Measurements from ENCODE around the gene CIITA.
"Not testable (repeated sequence)": the region's sequence is repeated elsewhere in the genome, so short reads cannot be mapped to it uniquely, and the experiment has no call there.

CIITA gene

DNA sequence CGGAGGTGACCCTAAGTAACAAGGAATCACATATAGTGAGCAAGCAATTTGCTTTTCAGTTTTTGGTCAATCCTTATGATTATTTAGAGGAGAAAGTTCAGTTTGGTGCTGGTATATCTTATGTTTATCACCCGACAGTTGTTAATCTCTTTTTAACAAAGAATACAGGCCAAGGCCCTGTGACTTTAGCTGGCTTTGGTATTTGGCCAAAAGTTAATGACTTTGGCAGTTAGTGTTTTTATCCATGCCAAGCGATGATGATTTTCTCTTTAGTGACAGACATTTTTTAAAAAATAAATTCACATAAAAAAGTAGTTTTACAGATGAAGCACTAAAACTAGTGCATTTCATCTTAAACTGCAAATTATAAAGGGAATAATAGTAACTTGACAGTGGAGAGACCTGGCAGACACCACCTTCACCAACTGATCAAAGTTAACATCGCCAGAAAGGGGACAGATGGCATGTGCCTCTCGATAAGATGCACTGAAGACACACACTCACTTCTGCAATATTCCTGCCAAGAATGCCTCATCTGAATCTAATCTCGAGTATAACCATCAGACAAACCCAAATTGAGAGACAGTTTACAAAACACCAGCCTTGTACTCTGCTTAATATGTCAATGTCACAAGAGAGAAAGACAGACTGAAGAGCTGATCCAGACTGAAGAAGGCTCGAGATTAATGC is 58.4 kb downstream of the CIITA start:
- no peak for DNase-seq (ENCODE audit: low read depth in 3 of 3, low spot score in 1 of 3)

DNA sequence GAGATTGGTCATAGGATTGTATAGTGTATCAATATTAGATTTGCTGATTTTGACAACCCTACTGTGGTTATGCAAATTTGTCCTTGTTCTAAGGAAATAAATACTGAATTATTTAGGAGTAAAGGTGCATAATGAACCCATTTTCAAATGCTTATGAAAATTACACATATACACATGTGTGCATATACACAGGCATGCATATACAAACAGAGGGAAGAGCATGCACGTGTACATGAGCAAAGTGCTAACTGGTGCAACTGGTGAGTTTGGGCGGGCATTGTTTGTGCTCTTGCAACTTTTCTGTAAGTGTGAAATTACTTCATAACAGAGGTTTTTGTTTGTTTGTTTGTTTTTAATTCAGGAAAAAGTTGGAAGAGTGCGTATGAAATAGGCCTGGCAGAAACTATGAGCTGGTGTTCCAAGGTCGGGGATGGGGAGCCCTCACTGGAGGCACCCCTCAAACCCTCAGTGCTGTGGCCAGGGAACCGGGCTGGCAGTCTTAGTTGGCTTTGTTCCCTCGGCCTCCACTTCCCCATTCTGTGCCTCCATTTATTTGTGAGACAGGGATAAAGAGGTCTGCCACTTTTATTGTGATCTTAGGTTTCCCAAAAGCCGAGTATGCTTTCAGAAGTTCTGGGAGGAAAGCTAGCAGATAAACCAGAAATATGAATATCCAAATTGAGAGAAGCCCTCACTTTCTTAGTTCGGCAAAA is 59.4 kb downstream of the CIITA start:
- no peak for DNase-seq (ENCODE audit: low read depth in 3 of 3, low spot score in 1 of 3)

DNA sequence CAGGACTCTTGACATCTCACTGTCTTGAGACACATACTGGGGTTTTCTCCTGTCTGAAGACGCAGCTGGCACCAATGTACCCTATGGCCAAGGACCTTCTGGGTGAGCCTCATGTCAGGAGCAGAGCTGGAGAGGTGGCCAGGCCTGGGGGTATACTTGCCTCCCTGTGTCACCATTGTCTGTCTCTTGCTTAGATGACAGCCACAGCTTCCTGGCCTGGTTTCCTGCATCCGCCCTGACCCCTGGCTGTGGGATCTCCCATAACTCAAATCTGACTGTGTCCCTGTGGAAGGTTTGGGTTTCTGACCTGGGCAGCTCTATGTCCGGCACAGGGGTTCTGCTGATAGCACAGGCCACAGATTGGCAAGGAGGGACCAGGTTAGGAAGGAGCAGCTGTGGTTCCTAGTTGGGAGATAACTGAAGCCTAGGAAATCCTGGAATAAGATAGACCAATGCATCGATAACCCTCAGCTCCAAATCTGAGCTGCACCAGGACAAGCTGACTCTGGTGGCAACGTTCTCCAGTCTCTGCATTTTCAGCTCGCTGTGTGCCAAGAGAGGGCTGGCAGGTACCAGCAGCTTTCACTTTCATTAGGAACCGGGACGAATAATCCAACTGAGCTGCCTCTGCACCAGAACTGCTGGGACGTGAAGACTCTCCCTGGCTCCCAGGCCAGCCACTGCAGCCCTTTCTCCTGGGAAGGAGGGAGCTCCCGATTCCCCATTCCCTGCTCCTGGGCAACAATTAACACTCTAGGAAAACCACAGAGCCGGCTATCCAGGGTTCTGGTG is 60.3 kb downstream of the CIITA start:
- DNase-seq (ENCODE audit: low read depth in 3 of 3, low spot score in 1 of 3), result no peak

DNA sequence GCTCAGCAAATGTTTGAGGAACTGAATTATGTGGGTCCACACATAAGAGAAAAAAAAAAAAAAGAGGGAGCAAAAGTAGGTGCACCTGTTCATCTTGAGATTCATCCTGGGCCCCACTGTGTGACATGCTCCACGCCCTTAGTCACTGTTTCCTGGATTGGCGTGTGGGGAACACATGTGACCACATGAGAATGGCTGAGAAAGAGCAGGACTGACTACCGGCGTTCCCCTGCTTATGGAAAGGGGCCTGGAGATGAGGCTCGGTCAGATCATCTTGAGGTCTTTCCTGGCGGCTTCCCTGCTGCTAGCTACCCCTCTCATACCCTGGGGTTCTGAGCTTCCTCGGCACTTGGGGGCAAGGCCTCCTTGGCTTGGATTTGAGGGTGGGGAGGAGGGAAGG is 61.3 kb downstream of the CIITA start:
- DNase-seq (ENCODE audit: low read depth in 3 of 3, low spot score in 1 of 3), result no peak

DNA sequence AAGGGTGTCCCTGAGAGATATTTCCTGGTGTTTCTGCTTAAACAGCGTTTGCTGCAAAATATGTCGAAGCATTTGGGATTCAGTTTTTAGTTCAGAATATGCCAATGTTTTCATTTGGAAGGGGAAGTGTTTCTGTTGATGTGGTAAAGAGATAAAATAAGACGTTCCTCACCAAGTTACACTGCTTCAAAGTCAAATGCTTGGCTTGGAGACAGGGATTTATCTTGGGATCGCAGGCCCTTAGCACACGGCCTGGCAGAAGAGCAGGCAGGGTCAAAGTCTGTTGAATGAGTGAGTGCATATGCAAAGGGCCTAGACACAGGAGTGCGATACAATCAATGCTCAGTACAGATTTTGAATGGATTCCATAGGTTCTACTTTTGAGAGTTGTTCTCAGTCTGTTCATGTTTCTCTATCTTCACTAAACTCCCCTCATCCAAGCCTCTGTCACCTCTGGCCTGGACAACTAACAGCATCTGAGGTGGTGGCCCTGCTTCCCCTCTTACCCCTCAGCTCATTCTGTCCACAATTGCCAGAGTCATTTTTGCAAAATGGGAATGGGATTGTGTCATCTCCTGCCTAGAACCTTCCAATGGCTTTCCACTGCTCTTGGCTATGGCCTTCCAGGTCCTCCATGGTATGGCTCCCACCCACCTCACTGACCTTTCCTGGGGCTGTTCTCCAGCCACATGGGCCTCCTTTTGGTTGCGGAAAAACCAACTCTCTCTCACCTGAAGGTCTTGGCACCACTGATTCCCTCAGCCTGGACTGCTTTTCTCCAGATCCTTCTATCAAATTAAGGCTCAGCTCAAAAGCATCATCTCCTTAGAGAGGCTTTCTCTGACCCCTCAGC is 62.0 kb downstream of the CIITA start:
- no peak for DNase-seq (ENCODE audit: low read depth in 3 of 3, low spot score in 1 of 3)

DNA sequence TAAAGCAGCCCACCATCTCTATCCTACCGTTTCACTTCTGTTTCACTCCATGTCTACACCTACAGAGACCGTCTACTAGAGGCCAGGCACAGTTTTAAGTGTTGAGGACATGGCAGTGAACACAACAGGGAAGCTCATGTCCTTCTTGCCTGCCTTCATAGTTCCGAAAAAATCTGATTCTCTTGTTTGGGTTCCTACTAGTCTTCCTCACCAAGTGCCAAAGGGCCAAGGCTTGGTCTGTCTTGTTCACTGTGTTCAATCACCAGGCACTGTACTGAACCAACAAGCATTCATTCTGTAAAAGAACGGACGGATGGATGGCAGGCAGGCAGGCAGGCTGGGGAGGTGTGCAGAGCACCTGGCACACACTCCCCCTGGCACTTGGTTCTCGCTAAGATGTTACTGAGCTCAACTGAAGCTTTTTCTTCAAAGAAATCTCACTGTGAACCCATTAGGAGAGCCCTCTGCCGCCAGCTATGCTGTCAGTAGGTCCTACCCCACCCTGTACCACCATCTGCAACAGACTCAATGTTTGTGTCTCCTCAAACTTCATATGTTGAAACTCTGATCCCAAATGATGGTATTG is 62.7 kb downstream of the CIITA start:
- DNase-seq (ENCODE audit: low read depth in 3 of 3, low spot score in 1 of 3), result no peak

DNA sequence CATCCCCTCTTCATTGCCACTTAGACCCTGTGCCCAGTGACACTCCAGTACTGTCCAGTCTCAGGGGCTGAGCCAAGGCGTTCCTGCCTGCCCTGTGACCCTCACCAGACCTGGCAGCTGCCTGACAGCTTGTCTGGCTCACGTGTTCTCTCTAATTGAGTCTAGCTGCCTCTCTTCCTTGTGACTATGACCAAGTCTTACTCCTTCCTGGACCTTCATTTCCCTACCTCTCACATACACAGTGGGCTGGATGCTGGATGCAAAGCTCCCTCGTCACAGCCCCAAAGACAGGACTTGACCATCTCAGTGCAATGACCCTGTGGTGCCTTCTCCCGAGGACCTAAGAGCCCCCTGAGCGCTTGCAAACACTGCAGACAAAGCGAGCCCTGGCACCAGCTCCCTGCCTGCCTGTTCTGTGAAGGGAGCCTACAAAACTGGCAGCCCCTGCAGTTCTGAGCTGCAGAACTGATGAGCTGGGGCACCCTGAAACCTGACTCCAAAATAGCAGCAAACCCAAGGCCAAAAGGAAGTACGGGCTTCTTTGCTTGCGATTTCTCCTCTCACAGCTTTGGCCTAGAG is 63.6 kb downstream of the CIITA start:
- DNase-seq (ENCODE audit: low read depth in 3 of 3, low spot score in 1 of 3), result no peak

DNA sequence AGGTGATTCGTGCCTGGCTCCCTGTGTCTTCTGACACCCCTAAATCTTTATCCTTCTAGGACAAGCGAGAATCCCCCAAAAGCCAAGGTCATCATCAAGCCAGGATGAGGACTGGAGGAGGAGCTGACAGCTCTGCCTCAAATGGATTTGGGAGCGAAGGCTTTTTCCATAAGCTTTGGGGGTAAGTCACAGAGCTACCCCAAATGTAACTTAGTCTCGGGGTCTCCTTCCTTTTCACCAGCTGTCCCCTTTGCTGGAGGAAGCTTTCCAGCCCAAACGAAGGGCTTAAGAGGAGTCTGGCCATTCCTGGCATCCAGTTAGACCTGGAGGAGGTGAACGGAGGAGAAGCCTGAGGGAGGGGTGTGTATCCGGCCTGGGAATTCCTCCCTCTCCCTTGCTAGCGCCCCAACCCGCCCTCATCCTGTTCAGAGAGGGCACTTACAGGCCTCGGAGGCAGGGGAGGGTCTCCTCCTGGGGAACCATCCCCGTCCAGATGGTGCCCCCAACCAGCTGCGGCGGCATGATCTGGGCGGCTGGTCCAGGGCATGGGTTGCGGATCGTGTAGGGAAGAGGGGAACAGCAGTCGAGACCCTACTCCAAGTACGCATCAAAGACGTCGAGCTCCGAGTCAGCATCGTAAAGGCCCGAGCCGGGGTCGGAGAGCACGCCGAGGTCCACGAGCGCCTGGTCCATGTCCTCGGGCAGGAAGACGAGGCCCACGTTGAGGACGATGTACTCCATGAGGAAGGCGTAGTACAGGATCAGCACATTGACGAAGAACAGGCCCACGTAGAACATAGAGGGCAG is 64.3 kb downstream of the CIITA start:
- no peak for DNase-seq (ENCODE audit: low read depth in 3 of 3, low spot score in 1 of 3)

DNA sequence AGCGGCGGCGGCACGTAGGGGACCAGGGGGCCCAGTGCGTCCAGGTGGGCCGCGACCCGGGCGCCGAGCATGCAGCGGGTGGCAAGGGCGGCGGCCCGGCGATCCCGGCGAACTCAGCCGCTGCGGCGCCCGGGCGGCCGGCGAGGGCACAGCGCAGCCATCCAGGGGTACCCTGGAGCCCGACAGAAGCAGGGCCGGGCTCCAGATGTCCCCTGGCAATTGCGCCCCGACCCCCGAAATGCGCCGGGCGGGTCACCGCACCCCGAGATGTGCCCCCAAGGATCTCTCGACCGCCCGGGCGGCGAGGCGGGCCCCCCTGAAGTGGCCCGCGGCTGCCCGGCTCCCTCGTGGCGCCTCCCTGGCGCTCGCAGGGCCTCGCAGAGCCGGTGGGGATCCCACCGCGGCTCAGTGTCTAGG is 64.9 kb downstream of the CIITA start:
- DNase-seq (ENCODE audit: low read depth in 3 of 3, low spot score in 1 of 3), result not testable (repeated sequence)

DNA sequence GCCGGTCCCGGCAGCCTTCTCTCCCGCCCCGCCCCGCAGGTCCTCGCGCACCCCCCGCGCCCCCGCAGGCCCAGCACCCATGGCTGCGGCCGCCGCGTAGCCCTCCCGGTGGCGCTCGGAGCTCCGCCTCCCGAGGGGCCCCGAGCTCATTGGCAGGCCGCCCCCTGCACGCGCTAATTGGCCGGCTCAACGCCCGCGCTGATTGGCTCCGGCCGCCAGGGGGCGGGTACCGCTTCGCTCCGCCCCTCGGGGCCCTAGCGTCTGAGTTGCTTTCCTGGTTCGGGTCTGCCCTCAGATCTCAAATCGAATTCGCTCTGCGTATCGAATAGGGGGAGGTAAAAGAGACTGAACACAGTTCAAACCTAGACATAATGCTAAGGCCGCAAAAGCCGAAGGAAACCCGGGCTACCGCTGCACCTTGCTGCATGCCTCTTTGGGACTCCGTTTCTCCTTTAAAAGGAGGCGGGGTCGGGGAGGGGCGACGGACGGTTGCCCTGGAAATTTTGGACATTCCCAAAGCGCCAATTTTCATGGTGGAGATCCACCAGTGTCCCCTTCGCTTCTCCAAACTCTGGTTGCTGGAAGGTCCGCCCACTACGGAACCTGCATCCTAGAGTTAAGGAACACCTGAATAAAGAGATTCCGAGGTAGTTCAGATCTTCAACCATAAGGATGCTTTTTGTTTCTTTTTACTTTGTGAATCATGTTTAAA is 65.5 kb downstream of the CIITA start, which contains the start of gene DEXI:
Gene DEXI, minus strand, starts transcription at position 117 of the 712 bp plus-strand sequence. CDS start 463 bp downstream, outside the sequence.
- DNase-seq (ENCODE audit: low read depth in 3 of 3, low spot score in 1 of 3), result peak; percentile 83 to 94 (median 92)

DNA sequence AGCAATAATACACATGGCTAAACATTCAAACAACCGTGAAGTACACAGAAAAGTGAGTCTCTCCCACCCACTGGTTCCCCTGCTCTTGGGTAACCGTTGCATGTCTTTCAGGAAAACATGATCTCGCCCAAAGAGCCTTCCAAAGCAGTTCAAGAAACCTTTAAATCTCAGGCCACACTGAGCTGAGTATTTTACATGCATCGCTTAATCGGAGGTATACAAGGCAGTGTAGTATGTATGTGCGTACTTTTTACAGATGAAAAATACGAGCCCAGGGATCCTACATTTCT is 66.0 kb downstream of the CIITA start:
- DNase-seq (ENCODE audit: low read depth in 3 of 3, low spot score in 1 of 3), result no peak

DNA sequence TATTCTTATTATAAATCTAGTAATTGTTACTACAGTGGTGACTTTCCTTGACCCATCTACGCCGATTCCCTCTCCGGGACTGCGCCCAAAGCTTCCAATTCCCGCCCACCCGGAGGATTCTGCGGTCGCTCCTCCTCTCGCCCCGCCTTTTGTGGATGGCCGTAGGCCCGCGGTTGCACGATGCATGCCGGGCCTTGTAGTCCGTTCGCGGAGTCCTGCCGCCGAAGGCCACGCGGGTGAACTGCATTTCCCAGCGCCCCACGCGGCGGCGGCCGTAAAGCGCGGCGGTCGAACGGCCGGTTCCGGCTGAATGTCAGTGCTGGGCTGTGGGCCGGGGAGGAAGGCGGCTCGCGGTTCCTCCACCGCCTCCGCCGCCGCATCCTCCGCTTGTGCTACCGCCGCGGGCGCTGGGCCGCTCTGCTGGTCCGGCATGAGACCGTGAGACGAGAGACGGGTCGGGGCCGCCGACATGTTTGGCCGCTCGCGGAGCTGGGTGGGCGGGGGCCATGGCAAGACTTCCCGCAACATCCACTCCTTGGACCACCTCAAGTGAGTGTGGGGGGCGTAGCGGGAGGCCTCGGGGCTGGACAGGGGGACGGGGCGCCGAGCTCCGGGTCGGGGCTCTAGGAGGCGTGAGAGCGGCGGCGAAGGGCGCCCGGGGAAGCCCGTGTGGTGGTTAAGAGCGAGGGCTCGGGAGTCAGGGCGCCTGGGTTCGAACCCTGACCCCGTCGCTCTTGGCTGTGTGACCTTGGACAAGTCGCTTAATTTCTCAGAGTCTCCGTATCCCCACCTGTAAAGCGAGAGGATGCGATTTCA is 67.5 kb downstream of the CIITA start, which contains the start of gene CLEC16A:
Gene CLEC16A, plus strand, starts transcription at position 316 of the 816 bp plus-strand sequence. Its CDS starts 154 bp downstream, at position 470.
- peak; percentile 83 to 93 (median 88) for DNase-seq (ENCODE audit: low read depth in 3 of 3, low spot score in 1 of 3)

DNA sequence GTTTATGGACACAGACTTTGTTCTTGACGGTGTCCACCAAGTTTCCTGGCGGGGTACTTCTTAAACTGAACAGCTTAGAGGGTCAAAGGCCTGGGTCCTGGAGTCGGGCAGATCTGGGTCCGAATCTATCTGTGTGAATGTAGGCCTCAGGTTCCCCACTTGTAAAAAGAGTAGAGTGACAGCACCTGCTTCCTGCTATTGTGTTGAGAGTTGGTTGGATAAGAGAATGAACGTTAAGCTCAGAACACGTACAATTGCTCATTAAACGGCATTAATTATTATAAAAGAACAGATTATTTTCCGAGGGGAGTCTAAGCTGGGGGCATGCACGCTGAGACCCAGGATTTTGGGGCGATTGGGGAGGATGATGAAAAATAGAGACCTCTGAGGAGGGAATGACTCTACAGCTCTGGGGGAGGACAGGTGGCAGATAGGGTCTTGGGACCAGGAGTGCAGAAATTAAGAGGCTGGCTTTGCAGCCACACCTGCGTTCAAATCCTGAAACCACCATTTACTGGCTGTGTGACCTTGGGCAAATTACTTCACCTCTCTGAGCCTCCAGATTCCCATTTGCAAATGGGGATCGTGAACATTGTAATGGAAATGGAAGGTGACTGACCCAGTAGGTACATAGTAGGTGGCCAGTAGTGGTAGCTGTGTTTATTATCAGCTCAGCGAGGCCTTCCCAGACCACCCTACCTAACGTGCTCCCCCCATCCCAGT is 68.2 kb downstream of the CIITA start:
- no peak for DNase-seq (ENCODE audit: low read depth in 3 of 3, low spot score in 1 of 3)

DNA sequence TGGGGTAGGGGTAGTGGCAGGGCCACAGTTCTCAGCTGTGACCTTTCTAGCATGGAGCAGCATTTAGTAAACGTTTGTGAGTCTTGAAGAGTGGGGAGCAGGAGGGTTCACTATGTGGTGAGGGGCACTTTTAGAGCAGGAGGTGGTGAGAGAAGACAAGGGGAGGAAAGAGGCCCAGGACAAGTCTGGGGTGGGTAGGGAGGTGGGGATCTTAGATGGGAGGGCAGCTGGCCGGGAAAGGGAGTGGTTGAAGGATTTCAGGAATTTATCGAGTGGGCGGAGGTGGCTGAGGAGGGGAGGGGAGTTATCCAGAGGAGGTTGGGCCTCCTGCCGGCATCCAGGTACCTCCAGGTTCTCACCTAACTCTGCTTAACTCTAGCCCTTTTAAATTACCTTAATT is 69.3 kb downstream of the CIITA start:
- no peak for DNase-seq (ENCODE audit: low read depth in 3 of 3, low spot score in 1 of 3)

DNA sequence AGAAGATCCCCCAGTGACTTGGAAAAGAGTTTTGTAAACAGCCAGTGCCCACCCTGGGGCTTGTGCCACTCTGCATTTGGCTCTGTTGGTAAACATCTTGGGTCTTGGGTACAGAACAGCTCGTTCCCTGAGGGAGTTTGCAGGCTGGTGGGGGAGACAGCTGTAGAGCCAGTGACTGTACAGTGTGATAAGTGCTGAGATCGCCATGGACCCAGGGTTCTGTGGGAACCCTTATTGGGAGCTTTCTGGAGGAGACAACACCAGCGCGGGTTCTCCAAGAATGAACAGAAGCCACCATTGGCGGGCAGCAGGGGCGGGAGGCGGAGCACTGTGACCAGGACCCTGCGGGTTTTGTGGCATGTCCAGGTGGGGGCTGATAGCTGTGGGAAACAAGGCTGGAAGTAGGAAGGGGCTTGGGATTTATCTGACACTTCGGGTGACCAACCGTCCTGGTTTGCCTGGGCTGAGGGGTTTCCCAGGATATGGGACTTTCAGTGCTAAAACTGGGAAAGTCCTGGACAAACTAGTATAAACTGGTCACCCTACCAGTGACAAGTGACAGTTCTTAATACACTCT is 70.3 kb downstream of the CIITA start:
- no peak for DNase-seq (ENCODE audit: low read depth in 3 of 3, low spot score in 1 of 3)

DNA sequence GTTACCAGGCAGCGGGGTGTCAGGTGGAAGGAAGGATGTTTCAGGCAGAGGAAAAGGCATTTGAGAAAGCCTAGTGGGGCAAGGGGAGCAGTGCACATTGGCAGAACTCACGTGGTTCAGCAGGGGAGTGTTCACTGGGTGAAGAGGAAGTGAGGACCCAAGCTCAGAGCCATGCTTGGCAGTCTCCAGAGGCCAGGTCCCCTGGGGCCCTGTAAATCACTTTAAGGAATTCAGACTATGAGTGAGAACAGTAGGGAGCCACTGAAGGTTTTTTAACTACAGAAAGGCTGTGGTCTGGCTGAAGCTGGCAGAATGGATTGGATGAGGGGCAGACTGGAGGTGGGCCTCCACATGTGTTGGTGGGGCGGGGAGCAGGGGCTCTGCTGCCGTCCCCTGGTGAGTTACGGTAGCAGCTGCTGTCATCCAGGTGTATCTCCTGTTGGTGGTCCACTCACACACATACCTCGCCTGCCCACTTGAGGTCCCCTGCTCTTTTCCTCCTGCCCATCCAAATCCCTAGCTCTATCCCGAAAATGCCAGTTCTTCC is 72.5 kb downstream of the CIITA start:
- no peak for DNase-seq (ENCODE audit: low read depth in 3 of 3, low spot score in 1 of 3)

DNA sequence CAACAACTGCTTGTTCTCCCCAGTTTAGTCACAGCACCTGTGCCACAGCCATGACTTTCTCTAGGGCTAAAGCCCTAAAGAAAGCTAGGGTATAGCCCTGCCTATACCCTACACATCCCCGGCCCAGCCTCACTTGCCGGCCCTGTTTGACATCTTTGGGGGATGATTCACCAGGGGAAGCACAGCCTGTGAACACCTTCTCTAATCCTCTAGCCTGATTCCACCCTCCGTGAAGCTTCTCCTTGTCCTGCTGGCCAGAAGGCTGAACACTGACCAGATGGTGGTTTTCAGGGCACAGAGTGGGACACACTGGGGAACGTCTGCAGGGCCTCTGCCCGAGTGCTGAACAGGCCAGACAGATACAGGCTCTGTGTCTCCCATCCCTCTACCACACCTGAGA is 73.4 kb downstream of the CIITA start:
- no peak for DNase-seq (ENCODE audit: low read depth in 3 of 3, low spot score in 1 of 3)
